Measurements from ENCODE around the gene BACH2.
"Not testable (repeated sequence)": the region's sequence is repeated elsewhere in the genome, so short reads cannot be mapped to it uniquely, and the experiment has no call there.

Gene BACH2

DNA sequence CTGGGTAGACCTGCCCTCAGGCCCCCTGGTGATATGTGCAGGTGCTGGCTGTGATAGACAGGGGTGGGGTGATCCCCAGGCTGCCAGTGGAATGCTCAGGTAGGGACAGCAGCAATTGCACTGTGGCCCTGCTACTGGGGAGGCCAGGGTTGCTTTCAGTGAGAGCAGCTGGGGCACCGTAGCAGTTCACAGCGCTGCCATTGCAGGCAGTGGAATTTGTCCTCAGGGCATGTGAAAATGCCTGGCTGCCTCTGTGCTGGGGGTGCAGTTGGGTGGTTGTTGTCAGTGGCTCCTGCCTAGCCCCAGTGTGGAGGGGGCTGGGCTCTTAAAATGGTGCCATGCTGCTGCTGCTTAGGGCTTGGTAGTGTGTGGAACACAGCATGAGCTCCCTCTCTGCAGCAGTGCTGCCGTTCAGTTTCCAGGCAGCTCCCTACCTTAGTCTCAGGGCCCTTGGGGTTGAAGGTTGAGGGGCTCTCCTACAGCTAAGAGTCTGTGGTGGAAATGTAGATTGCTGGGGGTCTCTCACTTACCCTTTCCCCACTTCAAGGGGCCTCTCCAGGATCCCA lies 378.8 kb downstream of the BACH2 start:
- Histone ChIP-seq H3K36me3 (ENCODE audit: control insufficient read depth, insufficient read depth, low read length) (no peaks in the 10 kb centered on the region), H3K27me3 (ENCODE audit: control insufficient read depth, insufficient read depth, low read length) (no peaks in the 10 kb centered on the region), H3K4me1 (ENCODE audit: control insufficient read depth, insufficient read depth, low read length) (no peaks in the 10 kb centered on the region), H3K9me3 (ENCODE audit: control insufficient read depth, low read length) (no peaks in the 10 kb centered on the region), H3K9ac (ENCODE audit: low read length) (no peak overlapping the region), H3K4me3 (ENCODE audit: low read length) (no peak overlapping the region)

DNA sequence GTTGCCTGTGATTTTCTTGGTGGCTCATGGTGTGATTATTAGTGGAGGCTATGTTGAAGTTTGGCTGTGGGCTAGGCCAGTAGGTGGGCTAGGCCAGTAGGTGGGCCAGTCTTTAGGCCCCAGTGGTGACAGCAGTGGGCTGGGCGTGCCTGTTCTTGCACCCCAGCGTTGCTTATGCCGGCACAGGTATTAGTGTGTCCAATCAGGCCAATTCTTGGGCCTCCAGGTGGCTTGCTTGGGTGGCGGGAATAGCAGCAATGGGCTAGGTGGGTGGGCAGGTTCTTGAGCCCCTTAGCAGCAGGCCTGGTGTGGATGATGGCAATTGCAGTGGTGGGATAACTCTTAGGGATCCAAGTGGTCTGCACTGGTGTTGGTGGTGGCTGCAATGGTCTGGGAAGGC lies 379.4 kb downstream of the BACH2 start:
- Histone ChIP-seq H3K4me3 (ENCODE audit: low read length) (no peak overlapping the region), H3K9ac (ENCODE audit: low read length) (no peak overlapping the region), H3K4me1 (ENCODE audit: control insufficient read depth, insufficient read depth, low read length) (no peaks in the 10 kb centered on the region), H3K27me3 (ENCODE audit: control insufficient read depth, insufficient read depth, low read length) (no peaks in the 10 kb centered on the region), H3K9me3 (ENCODE audit: control insufficient read depth, low read length) (no peaks in the 10 kb centered on the region), H3K36me3 (ENCODE audit: control insufficient read depth, insufficient read depth, low read length) (no peaks in the 10 kb centered on the region)

DNA sequence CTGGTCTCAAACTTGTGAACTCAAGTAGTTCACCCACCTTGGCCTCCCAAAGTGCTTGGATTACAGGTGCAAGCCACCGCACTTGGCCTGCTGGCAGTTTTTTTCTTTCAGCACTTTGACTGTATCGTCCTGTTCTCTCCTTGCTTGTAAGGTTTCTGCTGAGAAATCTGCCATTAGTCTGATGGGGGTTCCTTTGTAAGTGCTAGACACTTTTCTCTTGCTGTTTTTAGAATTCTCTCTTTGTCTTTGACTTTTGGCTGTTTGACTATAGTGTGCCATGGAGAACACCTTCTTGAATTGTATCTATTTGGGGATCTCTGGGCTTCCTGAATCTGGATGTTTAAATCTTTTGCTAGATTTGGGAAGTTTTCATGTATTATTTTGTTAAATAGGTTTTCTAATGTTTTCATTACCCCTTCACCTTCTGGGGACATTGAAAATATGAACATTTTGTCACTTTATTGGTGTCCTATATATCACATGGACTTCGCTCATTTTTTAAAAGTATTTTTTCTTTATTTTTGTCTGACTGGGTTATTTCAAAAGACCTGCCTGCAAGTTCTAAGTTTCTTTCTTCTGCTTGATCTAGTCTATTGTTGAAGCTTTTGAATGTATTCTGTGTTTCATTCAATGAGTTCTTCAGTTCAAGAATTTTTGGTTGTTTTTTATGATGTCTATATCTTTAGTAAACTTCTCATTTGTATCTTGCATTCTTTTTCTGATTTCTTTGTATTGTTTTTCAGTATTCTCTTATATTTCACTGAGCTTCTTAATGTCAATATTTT lies 380.3 kb downstream of the BACH2 start:
- H3K27me3 ChIP-seq (ENCODE audit: control insufficient read depth, insufficient read depth, low read length), result no peaks in the 10 kb centered on the region
- H3K4me3 ChIP-seq (ENCODE audit: low read length), result no peak overlapping the region
- no peaks in the 10 kb centered on the region for H3K36me3 ChIP-seq (ENCODE audit: control insufficient read depth, insufficient read depth, low read length)
- no peaks in the 10 kb centered on the region for H3K9me3 ChIP-seq (ENCODE audit: control insufficient read depth, low read length)
- H3K9ac ChIP-seq (ENCODE audit: low read length), result no peak overlapping the region
- H3K4me1 ChIP-seq (ENCODE audit: control insufficient read depth, insufficient read depth, low read length), result no peaks in the 10 kb centered on the region

DNA sequence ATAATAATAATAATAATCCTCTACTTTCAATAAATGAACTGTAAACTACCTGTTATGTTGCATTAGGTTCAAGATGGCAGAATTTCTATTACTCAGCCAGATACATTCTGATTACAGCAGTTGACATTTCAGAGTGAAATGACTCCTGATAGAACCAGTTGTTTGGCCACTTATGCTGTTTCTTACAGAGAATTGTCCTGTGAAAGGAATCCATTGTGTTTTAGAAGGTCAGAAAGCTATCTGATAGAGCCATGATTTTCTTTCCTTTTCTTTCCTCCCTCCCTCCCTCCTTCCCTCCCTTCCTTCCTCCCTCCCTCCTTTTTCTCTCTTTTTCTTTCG lies 385.8 kb downstream of the BACH2 start:
- H3K9me3 ChIP-seq (ENCODE audit: control insufficient read depth, low read length), result no peaks in the 10 kb centered on the region
- H3K9ac ChIP-seq (ENCODE audit: low read length), result no peak overlapping the region
- H3K4me3 ChIP-seq (ENCODE audit: low read length), result no peak overlapping the region
- no peaks in the 10 kb centered on the region for H3K27me3 ChIP-seq (ENCODE audit: control insufficient read depth, insufficient read depth, low read length)
- H3K36me3 ChIP-seq (ENCODE audit: control insufficient read depth, insufficient read depth, low read length), result no peaks in the 10 kb centered on the region
- no peaks in the 10 kb centered on the region for H3K4me1 ChIP-seq (ENCODE audit: control insufficient read depth, insufficient read depth, low read length)

DNA sequence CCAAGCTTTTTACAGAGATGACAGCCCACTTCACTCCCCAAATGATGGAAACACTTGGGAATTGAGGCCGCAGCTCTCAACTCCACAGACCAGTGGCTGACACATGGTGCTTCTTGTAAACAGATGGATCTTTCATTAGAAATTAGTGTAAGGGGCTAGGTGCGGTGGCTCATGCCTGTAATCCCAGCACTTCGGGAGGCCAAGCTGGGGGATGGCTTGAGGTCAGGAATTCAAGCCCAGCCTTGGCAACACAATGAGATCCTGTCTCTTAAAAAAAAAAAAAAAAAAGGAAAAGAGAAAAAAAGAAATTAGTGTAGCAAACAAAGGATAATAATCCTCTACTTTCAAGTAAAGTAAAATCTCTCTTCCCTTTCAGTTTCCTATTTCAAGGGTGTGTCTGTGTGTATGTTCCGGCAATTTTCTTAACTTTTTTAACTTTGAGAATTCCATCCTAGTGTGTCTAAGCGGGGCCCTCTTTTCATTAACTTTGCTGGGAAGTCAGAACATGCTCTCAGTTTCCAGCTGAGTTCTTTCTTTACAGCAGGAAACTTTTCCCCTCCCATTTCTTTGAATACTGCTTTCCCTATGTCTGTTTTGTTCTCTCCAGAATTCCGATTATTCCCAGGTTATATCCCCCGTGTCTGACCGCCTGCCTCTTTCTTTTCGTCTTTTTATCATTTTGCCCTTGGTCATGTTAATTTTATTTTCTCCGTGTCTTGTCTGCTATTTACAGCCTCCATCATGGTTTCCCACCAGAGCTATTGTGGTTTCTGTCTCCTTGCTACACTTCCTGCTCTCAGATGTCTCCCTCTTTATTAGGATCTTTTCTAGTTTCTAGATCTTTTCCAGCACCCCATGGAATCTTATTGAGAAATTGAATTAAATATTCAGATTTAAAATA lies 386.4 kb downstream of the BACH2 start:
- not testable (repeated sequence) for H3K9me3 ChIP-seq (ENCODE audit: control insufficient read depth, low read length); H3K27me3 ChIP-seq (ENCODE audit: control insufficient read depth, insufficient read depth, low read length); H3K36me3 ChIP-seq (ENCODE audit: control insufficient read depth, insufficient read depth, low read length); H3K9ac ChIP-seq (ENCODE audit: low read length); H3K4me3 ChIP-seq (ENCODE audit: low read length); H3K4me1 ChIP-seq (ENCODE audit: control insufficient read depth, insufficient read depth, low read length)

DNA sequence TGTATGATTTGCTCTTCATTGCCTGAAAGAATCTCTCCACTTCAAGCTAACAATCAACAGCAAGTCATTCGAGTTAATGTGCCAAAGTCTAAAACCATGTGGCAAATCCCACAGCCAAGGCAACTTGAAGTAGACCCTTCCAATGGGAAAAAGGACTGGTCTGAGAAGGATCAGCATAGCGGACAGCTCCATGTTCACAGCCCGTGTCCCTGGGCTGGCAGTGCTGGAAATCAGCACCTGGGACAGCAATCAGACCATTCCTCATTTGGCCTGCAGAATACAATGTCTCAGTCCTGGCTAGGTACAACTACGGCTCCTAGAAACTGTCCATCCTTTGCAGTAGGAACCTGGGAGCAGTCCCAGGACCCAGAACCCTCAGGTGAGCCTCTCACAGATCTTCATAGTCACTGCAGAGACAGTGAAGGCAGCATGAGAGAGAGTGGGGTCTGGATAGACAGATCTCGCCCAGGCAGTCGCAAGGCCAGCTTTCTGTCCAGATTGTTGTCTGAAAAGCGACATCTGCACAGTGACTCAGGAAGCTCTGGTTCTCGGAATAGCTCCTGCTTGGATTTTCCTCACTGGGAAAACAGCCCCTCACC lies 401.3 kb downstream of the BACH2 start:
- no peak overlapping the region for H3K4me3 ChIP-seq (ENCODE audit: low read length)
- H3K36me3 ChIP-seq (ENCODE audit: control insufficient read depth, insufficient read depth, low read length), result no peaks in the 10 kb centered on the region
- H3K27me3 ChIP-seq (ENCODE audit: control insufficient read depth, insufficient read depth, low read length), result no peaks in the 10 kb centered on the region
- no peak overlapping the region for H3K9ac ChIP-seq (ENCODE audit: low read length)
- no peaks in the 10 kb centered on the region for H3K9me3 ChIP-seq (ENCODE audit: control insufficient read depth, low read length)
- H3K4me1 ChIP-seq (ENCODE audit: control insufficient read depth, insufficient read depth, low read length), result no peaks in the 10 kb centered on the region

DNA sequence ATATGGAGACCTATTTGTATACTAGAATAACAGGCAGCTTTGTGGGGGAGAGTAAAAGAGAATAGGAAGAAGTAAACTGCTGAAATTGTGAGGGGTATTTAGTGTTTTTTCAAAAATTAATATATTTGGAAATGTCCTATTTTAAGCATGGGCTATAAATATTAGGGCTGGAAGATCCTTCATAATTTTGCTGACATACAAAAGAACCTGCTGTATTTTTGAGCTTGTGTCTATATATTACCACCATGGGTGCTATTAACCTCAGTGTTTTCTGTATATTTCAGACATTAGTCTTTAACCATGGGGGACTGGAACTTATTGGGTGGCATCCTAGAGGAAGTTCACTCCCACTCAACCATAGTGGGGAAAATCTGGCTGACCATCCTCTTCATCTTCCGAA lies 402.5 kb downstream of the BACH2 start, which contains the start of gene GJA10:
GJA10 (plus strand) TSS at position 301 of the 400 bp plus-strand sequence; CDS start at position 301, 0 bp downstream.
- Histone ChIP-seq H3K9ac (ENCODE audit: low read length) (no peak within 1 kb of the TSS), H3K36me3 (ENCODE audit: control insufficient read depth, insufficient read depth, low read length) (no peaks in the 10 kb centered on the region), H3K9me3 (ENCODE audit: control insufficient read depth, low read length) (no peaks in the 10 kb centered on the region), H3K27me3 (ENCODE audit: control insufficient read depth, insufficient read depth, low read length) (no peaks in the 10 kb centered on the region), H3K4me3 (ENCODE audit: low read length) (no peak within 1 kb of the TSS), H3K4me1 (ENCODE audit: control insufficient read depth, insufficient read depth, low read length) (no peaks in the 10 kb centered on the region)

DNA sequence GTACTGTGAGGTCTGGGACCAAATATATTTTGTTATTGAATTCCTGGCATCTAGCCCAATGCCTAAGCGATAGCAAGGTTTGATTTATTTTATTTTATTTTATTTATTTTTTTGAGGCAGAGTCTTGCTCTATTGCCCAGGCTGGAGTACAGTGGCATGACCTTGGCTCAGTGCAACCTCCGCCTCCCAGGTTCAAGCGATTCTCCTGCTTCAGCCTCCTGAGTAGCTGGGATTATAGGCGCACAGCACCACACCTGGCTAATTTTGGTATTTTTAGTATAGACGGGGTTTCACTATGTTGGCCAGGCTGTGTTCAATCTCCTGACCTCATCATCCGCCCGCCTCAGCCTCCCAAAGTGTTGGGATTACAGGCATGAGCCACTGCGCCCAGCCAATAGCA lies 404.1 kb downstream of the BACH2 start:
- H3K4me1 ChIP-seq (ENCODE audit: control insufficient read depth, insufficient read depth, low read length); H3K9ac ChIP-seq (ENCODE audit: low read length); H3K9me3 ChIP-seq (ENCODE audit: control insufficient read depth, low read length); H3K27me3 ChIP-seq (ENCODE audit: control insufficient read depth, insufficient read depth, low read length); H3K4me3 ChIP-seq (ENCODE audit: low read length); H3K36me3 ChIP-seq (ENCODE audit: control insufficient read depth, insufficient read depth, low read length): not testable (repeated sequence)

DNA sequence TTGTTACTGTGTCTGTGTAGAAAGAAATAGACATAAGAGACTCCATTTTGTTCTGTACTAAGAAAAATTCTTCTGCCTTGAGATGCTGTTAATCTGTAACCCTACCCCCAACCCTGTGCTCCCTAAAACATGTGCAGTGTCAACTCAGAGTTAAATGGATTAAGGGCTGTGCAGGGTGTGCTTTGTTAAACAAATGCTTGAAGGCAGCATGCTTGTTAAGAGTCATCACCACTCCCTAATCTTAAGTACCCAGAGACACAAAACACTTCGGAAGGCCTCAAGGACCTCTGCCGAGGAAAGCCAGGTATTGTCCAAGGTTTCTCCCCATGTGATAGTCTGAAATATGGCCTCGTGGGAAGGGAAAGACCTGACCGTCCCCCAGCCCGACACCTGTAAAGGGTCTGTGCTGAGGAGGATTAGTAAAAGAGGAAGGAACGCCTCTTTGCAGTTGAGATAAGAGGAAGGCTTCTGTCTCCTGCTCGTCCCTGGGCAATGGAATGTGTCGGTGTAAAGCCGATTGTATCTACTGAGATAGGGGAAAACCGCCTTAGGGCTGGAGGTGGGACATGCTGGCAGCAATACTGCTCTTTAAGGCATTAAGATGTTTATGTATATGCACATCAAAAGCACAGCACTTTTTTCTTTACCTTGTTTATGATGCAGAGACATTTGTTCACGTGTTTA lies 405.7 kb downstream of the BACH2 start:
- H3K36me3 ChIP-seq (ENCODE audit: control insufficient read depth, insufficient read depth, low read length); H3K9ac ChIP-seq (ENCODE audit: low read length); H3K9me3 ChIP-seq (ENCODE audit: control insufficient read depth, low read length); H3K4me3 ChIP-seq (ENCODE audit: low read length); H3K27me3 ChIP-seq (ENCODE audit: control insufficient read depth, insufficient read depth, low read length); H3K4me1 ChIP-seq (ENCODE audit: control insufficient read depth, insufficient read depth, low read length): not testable (repeated sequence)

DNA sequence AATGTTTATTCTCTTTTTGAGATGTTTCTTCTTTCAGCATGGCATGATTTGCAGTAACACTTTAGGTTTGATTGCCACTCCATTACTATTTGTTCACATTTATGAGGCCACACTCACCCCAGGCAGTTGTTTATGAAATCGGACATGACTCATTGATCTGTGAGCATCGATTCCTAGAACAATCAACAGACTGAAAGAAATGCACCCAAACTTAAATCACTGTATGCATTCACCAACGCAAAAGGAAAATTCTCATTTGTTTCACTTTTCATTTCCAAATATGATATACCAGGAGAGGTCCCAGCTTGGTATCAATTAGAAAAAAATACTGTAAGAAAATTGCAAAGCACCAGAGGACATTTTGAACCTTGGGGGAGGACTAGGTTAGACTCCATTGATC lies 407.8 kb downstream of the BACH2 start:
- Histone ChIP-seq H3K4me3 (ENCODE audit: low read length) (no peak overlapping the region), H3K36me3 (ENCODE audit: control insufficient read depth, insufficient read depth, low read length) (no peaks in the 10 kb centered on the region), H3K9ac (ENCODE audit: low read length) (no peak overlapping the region), H3K4me1 (ENCODE audit: control insufficient read depth, insufficient read depth, low read length) (no peaks in the 10 kb centered on the region), H3K9me3 (ENCODE audit: control insufficient read depth, low read length) (no peaks in the 10 kb centered on the region), H3K27me3 (ENCODE audit: control insufficient read depth, insufficient read depth, low read length) (peaks cover 9% of the 10 kb centered on the region)

DNA sequence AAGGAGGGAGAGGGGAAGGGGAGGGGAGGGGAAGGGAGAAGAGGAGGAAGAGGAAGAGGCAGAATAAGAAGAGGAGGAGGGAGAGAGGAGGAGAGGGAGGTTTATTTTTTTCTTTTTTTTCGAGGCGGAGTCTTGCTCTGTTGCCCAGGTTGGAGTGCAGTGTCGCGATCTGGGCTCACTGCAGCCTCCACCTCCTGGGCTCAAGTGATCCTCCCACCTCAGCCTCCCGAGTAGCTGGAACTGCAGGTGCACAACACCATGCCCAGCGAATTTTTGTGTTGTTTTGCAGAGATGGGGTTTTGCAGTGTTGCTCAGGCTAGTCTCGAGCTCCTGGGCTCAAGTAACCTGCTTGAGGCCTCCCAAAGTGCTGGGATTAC lies 408.5 kb downstream of the BACH2 start:
- H3K4me1 ChIP-seq (ENCODE audit: control insufficient read depth, insufficient read depth, low read length), result no peaks in the 10 kb centered on the region
- H3K9me3 ChIP-seq (ENCODE audit: control insufficient read depth, low read length), result no peaks in the 10 kb centered on the region
- peaks cover 9% of the 10 kb centered on the region for H3K27me3 ChIP-seq (ENCODE audit: control insufficient read depth, insufficient read depth, low read length)
- no peaks in the 10 kb centered on the region for H3K36me3 ChIP-seq (ENCODE audit: control insufficient read depth, insufficient read depth, low read length)
- no peak overlapping the region for H3K9ac ChIP-seq (ENCODE audit: low read length)
- no peak overlapping the region for H3K4me3 ChIP-seq (ENCODE audit: low read length)
